NCI-H82 (cell line): ENCODE measurements around the gene RFK.
"Not testable (repeated sequence)": the region's sequence is repeated elsewhere in the genome, so short reads cannot be mapped to it uniquely, and the experiment has no call there.

Experiments
- DNase-seq: peaks from one replicate; lab custom pipeline; 2025; lab: John Stamatoyannopoulos, UW

The RFK gene

DNA sequence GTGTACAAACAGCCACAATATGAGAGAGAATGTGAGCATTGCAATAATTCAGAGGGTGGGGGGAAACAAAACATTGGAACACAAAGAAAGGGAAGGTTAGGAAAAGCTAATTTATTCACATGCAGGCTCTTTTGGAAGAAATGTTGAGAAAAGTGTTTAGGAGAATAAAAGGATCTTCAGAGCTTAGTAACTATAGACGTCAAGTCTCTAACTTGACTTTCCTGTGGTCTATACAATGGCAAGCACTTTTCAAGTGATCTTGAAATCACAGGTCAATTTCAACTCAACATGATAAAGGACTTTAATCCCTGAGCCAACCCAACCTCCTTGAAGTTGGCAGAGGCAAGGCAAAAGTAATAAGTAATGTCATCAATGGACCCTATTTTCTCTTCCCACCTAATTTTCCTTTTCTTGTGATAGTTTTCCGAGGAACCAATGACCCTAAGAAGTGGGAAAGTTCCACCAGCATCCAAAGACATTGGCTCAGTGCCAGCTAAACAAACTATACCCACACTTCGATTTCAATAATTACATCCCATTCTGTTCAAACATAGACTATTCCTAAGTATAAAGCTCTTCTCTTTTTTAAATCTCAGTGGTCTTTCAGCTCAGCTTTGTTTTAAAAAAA is 23.7 kb downstream of the RFK start:
- DNase-seq: peak; percentile 10

- DNase-seq: peak; percentile 97
These were observed 24.6 kb downstream of the RFK start for GRCh38 chr9:76369583-76369982.

DNA sequence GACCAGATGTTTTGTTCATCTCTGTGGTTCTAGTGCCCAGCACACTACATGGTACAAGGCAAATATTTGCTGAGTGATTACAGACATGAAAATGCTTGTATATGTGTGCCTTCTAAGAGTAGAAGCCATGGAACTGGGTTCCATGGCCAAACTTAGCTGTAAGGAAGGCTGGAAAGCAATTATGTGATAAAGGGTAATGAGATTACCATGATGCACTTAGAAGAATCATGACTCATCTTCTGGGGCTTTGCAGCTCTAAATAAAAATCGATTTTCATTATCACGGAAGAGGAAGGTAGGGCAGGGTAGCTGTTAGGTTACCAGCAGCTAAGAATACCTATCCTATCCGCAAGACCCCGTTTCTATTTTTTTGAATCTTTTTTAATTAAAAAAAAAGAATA is 28.0 kb downstream of the RFK start:
- DNase-seq: peak; percentile 96

- peak; percentile 77 for DNase-seq
These were observed 29.2 kb downstream of the RFK start for GRCh38 chr9:76365028-76365427.

- no peak for DNase-seq
These were observed 31.2 kb downstream of the RFK start for GRCh38 chr9:76363032-76363395.

GRCh38 chr9:76362332-76363031 is 31.7 kb downstream of the RFK start:
- not testable (repeated sequence) for DNase-seq

DNA sequence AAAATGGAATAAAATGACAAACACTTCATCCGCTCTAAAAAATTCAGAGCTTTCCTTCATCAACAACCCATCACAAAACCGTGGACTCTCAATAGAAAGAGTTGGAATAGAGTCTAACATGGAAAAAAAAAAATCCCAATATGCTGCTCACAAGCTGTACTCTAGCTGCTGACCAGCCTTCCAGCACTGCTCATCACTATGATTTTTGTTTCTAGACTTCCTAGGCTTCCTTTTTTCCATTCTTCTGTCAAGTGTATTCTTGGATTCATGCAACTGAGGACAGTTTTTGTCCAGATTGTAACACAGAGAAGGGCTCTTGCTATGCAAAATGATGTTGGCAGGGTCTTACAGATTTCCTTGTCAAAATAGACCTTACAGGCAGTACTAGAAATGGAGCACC is 34.5 kb downstream of the RFK start:
- DNase-seq: no peak

DNA sequence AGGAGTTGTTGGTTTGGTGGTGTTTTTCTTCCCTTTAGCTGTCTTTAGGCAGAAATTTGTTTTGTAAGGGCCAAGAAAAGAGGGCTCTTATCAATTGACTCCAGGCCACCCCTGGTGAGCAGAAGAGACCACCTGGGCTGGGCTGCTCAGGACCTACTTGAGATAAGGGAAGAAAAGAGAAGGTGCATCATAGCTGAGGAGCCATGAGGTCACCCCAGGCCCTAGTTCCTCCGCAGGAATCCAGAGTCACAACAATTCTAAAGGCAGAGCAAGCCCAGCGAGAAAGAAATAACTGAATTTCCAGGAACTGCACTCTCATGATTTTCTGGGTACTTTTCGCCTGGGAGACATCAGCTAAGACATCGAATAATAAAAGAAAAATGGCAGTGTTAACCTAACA is 34.9 kb downstream of the RFK start:
- DNase-seq: no peak

GRCh38 chr9:76358628-76359280 is 35.5 kb downstream of the RFK start:
- no peak for DNase-seq

DNA sequence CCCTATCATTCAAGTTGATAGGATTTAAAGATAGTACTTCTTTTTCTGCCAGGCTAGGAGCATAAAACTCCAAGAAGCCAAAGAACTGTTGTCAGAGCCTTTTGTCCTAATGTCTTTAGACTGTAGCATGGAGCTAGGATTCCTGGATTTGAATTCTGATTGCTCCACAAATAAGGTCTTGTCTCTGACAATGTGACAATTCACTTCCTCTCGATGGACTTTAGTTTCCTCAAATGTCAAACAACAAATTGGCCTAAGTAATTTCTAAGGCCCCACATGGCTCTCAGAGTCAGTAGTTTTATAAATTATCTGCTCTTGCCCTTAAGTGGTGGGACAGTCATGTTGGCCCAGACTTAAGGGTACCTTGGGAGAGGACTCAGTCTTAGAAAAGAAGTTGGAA is 36.7 kb downstream of the RFK start:
- DNase-seq: no peak

GRCh38 chr9:76355886-76356285 is 38.3 kb downstream of the RFK start:
- no peak for DNase-seq

- no peak for DNase-seq
These were observed 40.0 kb downstream of the RFK start for GRCh38 chr9:76354221-76354620.

DNA sequence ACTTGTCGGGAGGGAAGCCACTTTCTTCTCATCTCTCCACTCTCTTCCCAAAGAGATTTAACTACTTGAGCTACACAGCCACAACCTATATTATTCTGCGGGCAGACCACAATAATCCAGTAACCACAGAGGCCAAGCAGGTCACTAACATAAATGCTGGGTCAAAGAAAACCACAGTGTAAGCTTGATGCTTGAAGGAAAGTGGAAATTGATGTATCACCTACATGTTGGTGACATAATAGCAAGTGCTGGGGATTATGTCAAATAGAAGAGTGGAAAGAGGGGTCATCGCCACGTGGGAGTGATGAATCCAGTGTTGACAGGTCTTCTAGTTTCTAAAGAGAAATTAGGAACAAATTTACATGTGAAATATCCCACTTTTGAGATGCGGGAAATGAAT is 40.9 kb downstream of the RFK start:
- DNase-seq: no peak

GRCh38 chr9:76352026-76352620 is 42.1 kb downstream of the RFK start:
- no peak for DNase-seq

DNA sequence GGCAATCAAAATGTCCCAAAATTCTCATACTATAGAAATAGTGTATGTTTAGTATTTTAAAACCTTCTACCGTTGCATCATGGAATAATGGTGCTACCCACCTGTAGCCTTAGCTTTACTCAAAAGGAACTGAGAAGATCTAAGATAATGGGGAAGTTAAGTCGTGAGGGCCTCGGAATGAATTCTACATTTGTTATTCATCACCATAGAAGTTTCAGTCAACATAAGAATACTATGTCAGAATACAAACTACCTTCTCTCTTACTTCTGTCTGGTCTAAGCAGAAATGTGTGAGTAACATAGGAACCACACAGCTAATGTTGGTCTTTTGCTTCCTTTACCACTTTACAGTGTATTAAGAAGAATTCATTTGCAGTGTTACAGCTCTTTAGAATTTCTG is 43.2 kb downstream of the RFK start:
- DNase-seq: no peak

GRCh38 chr9:76349865-76350264 is 44.4 kb downstream of the RFK start:
- DNase-seq: no peak

GRCh38 chr9:76342858-76343257 is 51.4 kb downstream of the RFK start:
- DNase-seq: no peak

DNA sequence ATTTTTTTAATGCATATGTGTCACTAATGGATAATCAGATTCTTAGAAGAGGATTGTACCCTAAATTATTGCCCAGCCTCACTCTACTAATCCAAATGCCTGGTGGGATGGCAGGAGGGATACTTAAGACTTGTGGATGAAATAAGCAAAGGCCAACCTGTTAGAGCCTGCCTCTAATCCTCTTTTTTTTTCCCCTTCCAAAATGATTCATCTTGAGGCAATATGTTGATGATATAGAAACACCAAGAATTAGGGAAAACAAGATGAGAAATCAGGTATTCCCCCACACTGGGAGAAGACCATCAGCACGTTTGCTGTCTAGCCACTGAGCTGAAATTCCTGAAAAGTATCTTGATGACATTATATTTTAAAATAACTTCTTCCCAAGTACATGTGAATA is 52.0 kb downstream of the RFK start:
- DNase-seq: peak; percentile 44

- peak; percentile 32 for DNase-seq
These were observed 52.6 kb downstream of the RFK start for GRCh38 chr9:76341616-76342015.

DNA sequence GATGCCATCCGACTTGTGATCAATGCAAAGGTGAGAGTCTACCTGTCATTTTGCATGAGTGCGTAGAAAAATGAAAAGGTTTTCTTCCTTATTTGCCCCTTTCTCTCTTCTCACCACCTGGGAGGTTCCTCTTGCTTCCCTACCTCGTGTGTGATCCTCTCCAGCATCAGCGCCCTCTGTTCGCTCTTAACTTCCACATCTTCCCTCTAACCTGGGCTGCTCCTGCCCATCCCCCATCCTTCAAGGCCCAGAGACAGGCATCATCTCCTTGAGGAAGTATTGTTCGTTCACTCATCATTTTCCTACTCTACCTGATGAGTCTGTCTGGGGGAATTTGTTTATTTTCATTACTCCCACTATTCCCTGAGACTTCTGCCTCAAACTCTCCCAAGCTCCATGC is 55.8 kb downstream of the RFK start:
- DNase-seq: no peak

DNA sequence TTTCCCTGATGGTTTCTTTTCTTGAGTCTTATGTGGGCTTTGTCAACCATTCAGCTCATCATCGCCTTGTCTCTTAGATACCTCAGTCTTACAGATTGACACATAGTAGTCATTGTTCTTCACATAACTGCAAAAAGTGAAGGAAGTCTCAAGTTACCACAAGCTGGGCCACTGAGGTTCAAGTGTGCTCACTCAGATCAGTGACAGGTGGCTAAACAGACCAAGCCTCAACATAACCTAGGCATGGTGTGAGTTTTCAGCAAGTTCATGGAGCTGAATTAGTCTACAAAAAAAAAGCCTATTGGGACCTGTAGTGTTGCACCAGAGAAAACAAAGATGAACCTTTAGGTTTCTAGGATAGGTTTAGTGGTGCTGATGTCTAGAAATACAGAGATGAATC is 58.2 kb downstream of the RFK start:
- DNase-seq: no peak
